Caco-2 (cell line): Measurements from ENCODE around the gene SEC16A. TPM values are rescaled to one million over a fixed set of nuclear protein-coding genes. Genes with fewer than 3 reads are reported as not detected.

Experiments used
- BruUV-seq: library from RNA; stranded (reverse); fragments of 400-500 nt; replicated peaks from 2 replicates; lab custom pipeline; 2021; lab: Mats Ljungman, UMichigan
- CTCF ChIA-PET: fragments of 300-600 bp; sonication (Branson Sonifier 250); formaldehyde crosslinking; loops from one replicate; lab custom pipeline; 2022; ENCODE audit warnings: antibody characterized with exemption; lab: Charles Lee
- POLR2A ChIA-PET: fragments of 300-600 bp; sonication (Branson Sonifier 250); formaldehyde crosslinking; loops from one replicate; lab custom pipeline; 2022; ENCODE audit warnings: antibody characterized with exemption; lab: Charles Lee
- DNase-seq, 2 experiments: peaks; one replicate each; pipeline versions ENCODE4 v3.0.0 to v3.0.0-alpha.2; 2020 to 2022
- H3K27me3 ChIP-seq: replicated peaks from 2 replicates; pipeline ENCODE4 v1.6.0; 2011; ENCODE audit warnings: low read length; ENCODE audit not compliant: control insufficient read depth, insufficient read depth
- H3K36me3 ChIP-seq: 2 replicates; pipeline ENCODE4 v1.5.1; 2011; ENCODE audit warnings: low read length; ENCODE audit not compliant: control insufficient read depth, insufficient read depth
- H3K4me1 ChIP-seq: fragments of 250-450 bp; sonication (Bioruptor Pico); 2 replicates; pipeline ENCODE4 v1.5.1; 2020; ENCODE audit warnings: mild to moderate bottlenecking
- H3K4me3 ChIP-seq: 2 replicates; pipeline ENCODE4 v1.5.1; 2011; ENCODE audit warnings: low read depth, mild to moderate bottlenecking, control low read depth, low read length
- H3K9me3 ChIP-seq: fragments of 250-450 bp; sonication (Bioruptor Pico); 2 replicates; pipeline ENCODE4 v1.5.1; 2020; ENCODE audit warnings: mild to moderate bottlenecking, moderate library complexity
- H3K27ac Mint-ChIP-seq: one replicate; pipeline ENCODE4 v1.8.0; 2022; ENCODE audit warnings: mixed read lengths; ENCODE audit not compliant: unreplicated experiment
- H3K27me3 Mint-ChIP-seq: one replicate; pipeline ENCODE4 v1.8.0; 2022; ENCODE audit warnings: mixed read lengths; ENCODE audit not compliant: insufficient read depth, unreplicated experiment
- H3K36me3 Mint-ChIP-seq: one replicate; pipeline ENCODE4 v1.8.0; 2022; ENCODE audit warnings: mild to moderate bottlenecking, mixed read lengths; ENCODE audit not compliant: insufficient read depth, unreplicated experiment
- H3K4me1 Mint-ChIP-seq: one replicate; pipeline ENCODE4 v1.8.0; 2022; ENCODE audit warnings: low read depth, mixed read lengths; ENCODE audit not compliant: unreplicated experiment
- H3K4me3 Mint-ChIP-seq: one replicate; pipeline ENCODE4 v1.8.0; 2022; ENCODE audit warnings: mild to moderate bottlenecking, moderate library complexity, mixed read lengths; ENCODE audit not compliant: unreplicated experiment
- H3K9me3 Mint-ChIP-seq: one replicate; pipeline ENCODE4 v1.8.0; 2022; ENCODE audit warnings: mixed read lengths; ENCODE audit not compliant: unreplicated experiment
- intact Hi-C: fragments of 100-400 bp; cut with micrococcal nuclease; formaldehyde crosslinking; loops from one replicate; pipeline ENCODE4 v1.10.0; 2022; ENCODE audit not compliant: unreplicated experiment
- total RNA-seq: library from RNA; stranded (reverse); gene quantifications from 2 replicates; pipeline ENCODE4 v1.2.3, GENCODE V29; 2022
- TF ChIP-seq, protein P1 (sequence below), 2 experiments: fragments of 200-600 bp in 1 of 2; IDR thresholded peaks; 1 replicate in 1 of 2; 2 replicates in 1 of 2; pipeline versions ENCODE4 v1.5.1 to v1.8.0; 2011 to 2022; ENCODE audit warnings: antibody characterized with exemption in 1 of 2, control low read depth in 1 of 2, inconsistent platforms in 1 of 2, low read depth in 1 of 2, low read length in 1 of 2, mild to moderate bottlenecking in 1 of 2, moderate library complexity in 1 of 2; ENCODE audit not compliant: insufficient read depth in 1 of 2, severe bottlenecking in 1 of 2, unreplicated experiment in 1 of 2

SEC16A gene
- total RNA-seq, 1 experiment from 2014 or later = 76.4 TPM

- Mint-ChIP-seq H3K27me3 (no peaks in the 10 kb centered on the region), H3K4me1 (no peaks in the 10 kb centered on the region), H3K27ac (no peak overlapping the region), H3K36me3 (peaks cover 92% of the 10 kb centered on the region), H3K9me3 (no peaks in the 10 kb centered on the region), H3K4me3 (no peak overlapping the region)
- Histone ChIP-seq H3K36me3 (peaks cover 5% of the 10 kb centered on the region), H3K9me3 (no peaks in the 10 kb centered on the region), H3K4me3 (no peak overlapping the region), H3K27me3 (no peaks in the 10 kb centered on the region), H3K4me1 (no peaks in the 10 kb centered on the region)
- no peak for DNase-seq
- TF ChIP-seq, protein P1, sequence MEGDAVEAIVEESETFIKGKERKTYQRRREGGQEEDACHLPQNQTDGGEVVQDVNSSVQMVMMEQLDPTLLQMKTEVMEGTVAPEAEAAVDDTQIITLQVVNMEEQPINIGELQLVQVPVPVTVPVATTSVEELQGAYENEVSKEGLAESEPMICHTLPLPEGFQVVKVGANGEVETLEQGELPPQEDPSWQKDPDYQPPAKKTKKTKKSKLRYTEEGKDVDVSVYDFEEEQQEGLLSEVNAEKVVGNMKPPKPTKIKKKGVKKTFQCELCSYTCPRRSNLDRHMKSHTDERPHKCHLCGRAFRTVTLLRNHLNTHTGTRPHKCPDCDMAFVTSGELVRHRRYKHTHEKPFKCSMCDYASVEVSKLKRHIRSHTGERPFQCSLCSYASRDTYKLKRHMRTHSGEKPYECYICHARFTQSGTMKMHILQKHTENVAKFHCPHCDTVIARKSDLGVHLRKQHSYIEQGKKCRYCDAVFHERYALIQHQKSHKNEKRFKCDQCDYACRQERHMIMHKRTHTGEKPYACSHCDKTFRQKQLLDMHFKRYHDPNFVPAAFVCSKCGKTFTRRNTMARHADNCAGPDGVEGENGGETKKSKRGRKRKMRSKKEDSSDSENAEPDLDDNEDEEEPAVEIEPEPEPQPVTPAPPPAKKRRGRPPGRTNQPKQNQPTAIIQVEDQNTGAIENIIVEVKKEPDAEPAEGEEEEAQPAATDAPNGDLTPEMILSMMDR (IDR thresholded peaks at IDR 0.05; ENCODE audit: insufficient read depth in 1 of 2, low read depth in 1 of 2, low read length in 1 of 2, severe bottlenecking in 1 of 2, unreplicated experiment in 1 of 2) = no peak
- BruUV-seq = no TSS peak
- ChIA-PET POLR2A (no interaction called here), CTCF (interaction anchor here (0.6 kb wide), 1 partner anchor 241 kb away, joined by 5 read pairs; the partner anchor contains the start of gene DIPK1B)
- intact Hi-C loops = no loop called here
Observed at GRCh38 chr9:136470792-136471469, 11.9 kb downstream of the SEC16A start.

GRCh38 chr9:136470356-136470755 is 12.5 kb downstream of the SEC16A start:
- TF ChIP-seq, protein P1 (IDR thresholded peaks at IDR 0.05; ENCODE audit: insufficient read depth in 1 of 2, low read depth in 1 of 2, low read length in 1 of 2, severe bottlenecking in 1 of 2, unreplicated experiment in 1 of 2) = no peak
- Mint-ChIP-seq H3K4me3 (no peak overlapping the region), H3K36me3 (peaks cover 92% of the 10 kb centered on the region), H3K27me3 (no peaks in the 10 kb centered on the region), H3K27ac (no peak overlapping the region), H3K9me3 (no peaks in the 10 kb centered on the region), H3K4me1 (no peaks in the 10 kb centered on the region)
- no peaks in the 10 kb centered on the region for H3K27me3 ChIP-seq
- H3K36me3 ChIP-seq = peaks cover 8% of the 10 kb centered on the region
- H3K4me1 ChIP-seq = no peaks in the 10 kb centered on the region
- intact Hi-C loops = no loop called here
- DNase-seq = no peak
- BruUV-seq = no TSS peak
- CTCF ChIA-PET = no interaction called here
- no peak overlapping the region for H3K4me3 ChIP-seq
- H3K9me3 ChIP-seq = no peaks in the 10 kb centered on the region
- POLR2A ChIA-PET = no interaction called here

DNA sequence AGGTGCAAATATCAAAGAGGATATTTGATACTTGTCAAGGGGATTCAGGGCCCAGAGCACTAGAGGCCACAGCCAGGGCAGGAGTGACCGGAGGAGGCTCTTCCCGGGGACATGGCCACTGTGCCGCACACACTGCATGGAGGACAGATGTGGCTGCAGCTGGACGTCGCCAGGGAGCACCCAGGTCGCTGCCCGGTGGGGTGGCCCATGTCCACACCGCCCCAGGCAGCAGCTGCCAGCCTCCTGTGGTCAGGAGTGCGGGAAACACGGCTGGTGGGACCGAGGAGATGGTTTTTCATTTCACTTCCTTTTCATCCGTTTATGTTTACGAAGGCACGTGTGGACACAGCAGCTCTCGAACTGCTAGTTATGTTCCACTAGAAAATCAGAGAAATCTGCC is 15.1 kb downstream of the SEC16A start:
- Histone ChIP-seq H3K9me3 (no peaks in the 10 kb centered on the region), H3K4me1 (no peaks in the 10 kb centered on the region), H3K4me3 (no peak overlapping the region), H3K36me3 (peaks cover 8% of the 10 kb centered on the region), H3K27me3 (no peaks in the 10 kb centered on the region)
- Mint-ChIP-seq H3K4me1 (no peaks in the 10 kb centered on the region), H3K27ac (no peak overlapping the region), H3K4me3 (no peak overlapping the region), H3K27me3 (no peaks in the 10 kb centered on the region), H3K9me3 (no peaks in the 10 kb centered on the region), H3K36me3 (peaks cover 91% of the 10 kb centered on the region)
- TF ChIP-seq, protein P1 (IDR thresholded peaks at IDR 0.05; ENCODE audit: insufficient read depth in 1 of 2, low read depth in 1 of 2, low read length in 1 of 2, severe bottlenecking in 1 of 2, unreplicated experiment in 1 of 2) = no peak
- DNase-seq = no peak
- ChIA-PET POLR2A (no interaction called here), CTCF (interaction anchor here (1.0 kb wide), 1 partner anchor 58 kb away, joined by 3 read pairs; no protein-coding TSS in a partner anchor)
- intact Hi-C loops = no loop called here
- no TSS peak for BruUV-seq
